ENCODE results near the gene ZNF726.
"Not testable (repeated sequence)": the region's sequence is repeated elsewhere in the genome, so short reads cannot be mapped to it uniquely, and the experiment has no call there.

ZNF726 gene

GRCh38 chr19:23943411-23943810 is 28.7 kb downstream of the ZNF726 start:
- no peak for DNase-seq (ENCODE audit: low spot score)

- no peak for DNase-seq (ENCODE audit: low spot score)
These were observed 31.9 kb downstream of the ZNF726 start for GRCh38 chr19:23946569-23946968.

GRCh38 chr19:23949611-23950010 is 34.9 kb downstream of the ZNF726 start:
- no peak for DNase-seq (ENCODE audit: low spot score)

- no peak for DNase-seq (ENCODE audit: low spot score)
These were observed 41.4 kb downstream of the ZNF726 start for GRCh38 chr19:23956051-23956450.

- DNase-seq (ENCODE audit: low spot score), result no peak
These were observed 43.1 kb downstream of the ZNF726 start for GRCh38 chr19:23957660-23958281.

GRCh38 chr19:23963396-23963795 is 48.7 kb downstream of the ZNF726 start:
- not testable (repeated sequence) for DNase-seq (ENCODE audit: low spot score)

- DNase-seq (ENCODE audit: low spot score), result not testable (repeated sequence)
These were observed 49.2 kb downstream of the ZNF726 start for GRCh38 chr19:23963881-23964280.

- DNase-seq (ENCODE audit: low spot score), result not testable (repeated sequence)
These were observed 49.6 kb downstream of the ZNF726 start for GRCh38 chr19:23964334-23964733.

- no peak for DNase-seq (ENCODE audit: low spot score)
These were observed 54.9 kb downstream of the ZNF726 start for GRCh38 chr19:23969630-23970029.

GRCh38 chr19:23971598-23971997 is 56.9 kb downstream of the ZNF726 start:
- DNase-seq (ENCODE audit: low spot score), result no peak

GRCh38 chr19:23972161-23972560 is 57.5 kb downstream of the ZNF726 start:
- no peak for DNase-seq (ENCODE audit: low spot score)

GRCh38 chr19:23974941-23975340 is 60.3 kb downstream of the ZNF726 start:
- DNase-seq (ENCODE audit: low spot score), result no peak

GRCh38 chr19:23976631-23977030 is 61.9 kb downstream of the ZNF726 start:
- DNase-seq (ENCODE audit: low spot score), result not testable (repeated sequence)

- not testable (repeated sequence) for DNase-seq (ENCODE audit: low spot score)
These were observed 62.6 kb downstream of the ZNF726 start for GRCh38 chr19:23977256-23977655.

- no peak for DNase-seq (ENCODE audit: low spot score)
These were observed 63.4 kb downstream of the ZNF726 start for GRCh38 chr19:23978068-23978467.

- no peak for DNase-seq (ENCODE audit: low spot score)
These were observed 66.1 kb downstream of the ZNF726 start for GRCh38 chr19:23980805-23981204.

- DNase-seq (ENCODE audit: low spot score), result no peak
These were observed 67.2 kb downstream of the ZNF726 start for GRCh38 chr19:23981863-23982262.

GRCh38 chr19:23983406-23983805 is 68.7 kb downstream of the ZNF726 start:
- no peak for DNase-seq (ENCODE audit: low spot score)

All from activated CD4-positive, alpha-beta T cell treated with anti-CD3 and anti-CD28 coated beads, Interleukin-2, Interleukin-4, amounts not matched to agents 100 ng/mL and 50 ng/mL, durations not matched to agents 16 hours and 8 hours (primary cell).